Keratinocyte (primary cell): ENCODE results near the gene GAST. TPM values are rescaled to one million over a fixed set of nuclear protein-coding genes. Genes with fewer than 3 reads are reported as not detected.

Experiments
- DNase-seq: peaks from one replicate; pipeline ENCODE4 v3.0.0-alpha.2; 2011; ENCODE audit warnings: low read depth, missing footprints, low spot score
- FAIRE-seq: peaks from 2 replicates; lab custom pipeline; 2011; peaks lifted over from hg19 to GRCh38; lab: Jason Lieb, UNC
- H2AFZ ChIP-seq: 2 replicates; pipeline ENCODE4 v1.6.0; 2012; ENCODE audit warnings: low read length, control low read depth, inconsistent platforms; ENCODE audit not compliant: control insufficient read depth
- H3K27ac ChIP-seq: 2 replicates; pipeline ENCODE4 v1.5.1; 2011; ENCODE audit warnings: low read length; ENCODE audit not compliant: control insufficient read depth, insufficient read depth
- H3K27me3 ChIP-seq: 3 replicates; pipeline ENCODE4 v1.6.0; 2011; ENCODE audit warnings: low read length; ENCODE audit not compliant: control insufficient read depth, insufficient read depth; ENCODE audit errors: extremely low read depth
- H3K36me3 ChIP-seq, 2 experiments: 2 replicates in 1 of 2; 3 replicates in 1 of 2; pipeline ENCODE4 v1.5.1; 2011; ENCODE audit warnings: low read length in 2 of 2, mild to moderate bottlenecking in 1 of 2; ENCODE audit not compliant: control insufficient read depth in 2 of 2, insufficient read depth in 2 of 2; ENCODE audit errors: extremely low read depth in 1 of 2
- H3K4me1 ChIP-seq: 3 replicates; pipeline ENCODE4 v1.5.1; 2011; ENCODE audit warnings: low read length; ENCODE audit not compliant: control insufficient read depth, insufficient read depth; ENCODE audit errors: extremely low read depth
- H3K4me2 ChIP-seq: 3 replicates; pipeline ENCODE4 v1.6.0; 2011; ENCODE audit warnings: low read depth, low read length; ENCODE audit not compliant: control insufficient read depth, insufficient read depth; ENCODE audit errors: extremely low read depth
- H3K4me3 ChIP-seq, 3 experiments: fragments of 200-600 bp in 1 of 3; sonication (generic) in 1 of 3; 2 replicates in 2 of 3; 3 replicates in 1 of 3; pipeline ENCODE4 v1.5.1; 2011 to 2016; ENCODE audit warnings: low read length in 3 of 3, mild to moderate bottlenecking in 3 of 3, control low read depth in 2 of 3, inconsistent platforms in 1 of 3, low read depth in 1 of 3, mixed read lengths in 1 of 3, mixed run types in 1 of 3, moderate library complexity in 1 of 3; ENCODE audit not compliant: control insufficient read depth in 2 of 3, insufficient read depth in 2 of 3; ENCODE audit errors: extremely low read depth in 1 of 3
- H3K79me2 ChIP-seq: 2 replicates; pipeline ENCODE4 v1.6.0; 2012; ENCODE audit warnings: low read length; ENCODE audit not compliant: control insufficient read depth, insufficient read depth
- H3K9ac ChIP-seq: 3 replicates; pipeline ENCODE4 v1.6.0; 2011; ENCODE audit warnings: low read length; ENCODE audit not compliant: control insufficient read depth, insufficient read depth; ENCODE audit errors: extremely low read depth
- H3K9me1 ChIP-seq: 3 replicates; pipeline ENCODE4 v1.6.0; 2011; ENCODE audit warnings: low read length; ENCODE audit not compliant: control insufficient read depth, insufficient read depth; ENCODE audit errors: extremely low read depth
- H3K9me3 ChIP-seq: 2 replicates; pipeline ENCODE4 v1.5.1; 2012; ENCODE audit warnings: low read depth, low read length; ENCODE audit not compliant: control insufficient read depth
- H4K20me1 ChIP-seq: 3 replicates; pipeline ENCODE4 v1.6.0; 2011; ENCODE audit warnings: low read length; ENCODE audit not compliant: control insufficient read depth, insufficient read depth; ENCODE audit errors: extremely low read depth
- CTCF ChIP-seq, 3 experiments: IDR thresholded peaks in 1 of 3; conservative IDR thresholded peaks in 1 of 3; optimal IDR thresholded peaks in 1 of 3; 2 replicates in 2 of 3; 3 replicates in 1 of 3; pipeline versions ENCODE3 to v1.5.1; 2011; ENCODE audit warnings: low read length in 3 of 3, mild to moderate bottlenecking in 3 of 3, moderate library complexity in 2 of 3, control low read depth in 1 of 3, inconsistent platforms in 1 of 3; ENCODE audit not compliant: insufficient read depth in 2 of 3; ENCODE audit errors: extremely low read depth in 1 of 3
- EZH2 ChIP-seq: IDR thresholded peaks from one replicate; pipeline ENCODE4 v1.6.1; 2012; ENCODE audit warnings: inconsistent platforms, mild to moderate bottlenecking, low read length, moderate library complexity
- dilution Hi-C: fragments of 300-500 bp; cut with MboI; formaldehyde crosslinking; loops from one replicate; pipeline ENCODE4 v1.7.0; 2020; ENCODE audit warnings: low sequenced_read_pairs; ENCODE audit not compliant: extremely low pct_ligation_motif_present
- polyA plus RNA-seq, 5 experiments: library from polyadenylated mRNA; depleted of rRNA in 3 of 5; stranded (reverse) in 3 of 5; stranded (forward) in 1 of 5; unstranded in 1 of 5; fragments of >200 nt; gene quantifications; 1 replicate in 1 of 5; 2 replicates in 3 of 5; 3 replicates in 1 of 5; pipeline versions ENCODE4 v1.2.1 to v1.2.3, GENCODE V29; 2011 to 2012; ENCODE audit warnings: missing spikeins in 2 of 5, low read depth in 1 of 5, low replicate concordance in 1 of 5

Gene GAST
- polyA plus RNA-seq, 1 donor (not counting 4 experiments of a cell fraction or from before 2014, with no cell fraction given), result 0.87 TPM

- Histone ChIP-seq H3K9me1 (no peaks in the 10 kb centered on the region), H3K27me3 (no peaks in the 10 kb centered on the region), H3K9me3 (no peaks in the 10 kb centered on the region), H3K4me1 (peaks cover 68% of the 10 kb centered on the region), H3K4me3 (peak overlapping the region in 2 of 3 experiments; percentile 11 to 26), H3K79me2 (no peaks in the 10 kb centered on the region), H3K36me3 (no peaks in the 10 kb centered on the region), H3K27ac (peak overlapping the region; percentile 66), H3K9ac (peak overlapping the region; percentile 62), H2AFZ (no peak overlapping the region), H4K20me1 (no peaks in the 10 kb centered on the region), H3K4me2 (peak overlapping the region; percentile 38)
- peak; percentile 51 for FAIRE-seq
- dilution Hi-C loops, result no loop called here
- TF ChIP-seq EZH2 (no peak), CTCF (optimal IDR thresholded peaks at IDR 0.05 in 1 of 3, IDR thresholded peaks at IDR 0.05 in 1 of 3, conservative IDR thresholded peaks at IDR 0.05 in 1 of 3; ENCODE audit: extremely low read depth in 1 of 3, insufficient read depth in 2 of 3, low read length in 3 of 3) (no peak)
- no peak for DNase-seq
Observed at GRCh38 chr17:41664172-41664457, 48.0 kb upstream of the GAST start.

- Histone ChIP-seq H3K4me3 (peak overlapping the region in 2 of 3 experiments; percentile 32 to 40), H3K27me3 (no peaks in the 10 kb centered on the region), H3K79me2 (no peaks in the 10 kb centered on the region), H3K4me1 (peaks cover 61% of the 10 kb centered on the region), H3K9me1 (no peaks in the 10 kb centered on the region), H3K27ac (peak overlapping the region; percentile 90), H3K36me3 (no peaks in the 10 kb centered on the region), H2AFZ (no peak overlapping the region), H3K9me3 (no peaks in the 10 kb centered on the region), H4K20me1 (no peaks in the 10 kb centered on the region), H3K9ac (peak overlapping the region; percentile 85), H3K4me2 (peak overlapping the region; percentile 86)
- no peak for DNase-seq
- dilution Hi-C loops, result no loop called here
- TF ChIP-seq EZH2 (no peak), CTCF (optimal IDR thresholded peaks at IDR 0.05 in 1 of 3, IDR thresholded peaks at IDR 0.05 in 1 of 3, conservative IDR thresholded peaks at IDR 0.05 in 1 of 3; ENCODE audit: extremely low read depth in 1 of 3, insufficient read depth in 2 of 3, low read length in 3 of 3) (no peak)
- FAIRE-seq, result no peak
Observed at GRCh38 chr17:41664587-41665565, 47.3 kb upstream of the GAST start.
